Brain microvascular endothelial cell (primary cell): ENCODE data around the gene WDR20.
A peak's percentile ranks its signal among the peaks of the same experiment; 100 is the strongest.
"Not testable (repeated sequence)": the region's sequence is repeated elsewhere in the genome, so short reads cannot be mapped to it uniquely, and the experiment has no call there.

Experiments
- DNase-seq: peaks from one replicate; pipeline ENCODE4 v3.0.0-alpha.2; 2020
- H3K27ac ChIP-seq: fragments of 250-450 bp; sonication (Bioruptor Pico); 2 replicates; pipeline ENCODE4 v1.5.1; 2020; ENCODE audit warnings: mild to moderate bottlenecking, moderate library complexity
- H3K27me3 ChIP-seq: fragments of 250-450 bp; sonication (Bioruptor Pico); replicated peaks from 2 replicates; pipeline ENCODE4 v1.5.1; 2020; ENCODE audit warnings: mild to moderate bottlenecking
- H3K36me3 ChIP-seq: fragments of 250-450 bp; sonication (Bioruptor Pico); replicated peaks from 2 replicates; pipeline ENCODE4 v1.5.1; 2020; ENCODE audit warnings: mild to moderate bottlenecking
- H3K4me3 ChIP-seq: 2 replicates; pipeline ENCODE4 v1.5.1; 2011; ENCODE audit warnings: low read depth, mild to moderate bottlenecking, control low read depth, low read length, moderate library complexity
- in situ Hi-C: cut with HindIII; loops from 2 replicates; pipeline ENCODE4 v1.10.0; 2017; ENCODE audit warnings: low sequenced_read_pairs, low pct_ligation_motif_present
- TF ChIP-seq, protein P1 (sequence below): IDR thresholded peaks from 2 replicates; pipeline ENCODE4 v1.5.1; 2011; ENCODE audit warnings: low read depth, mild to moderate bottlenecking, moderate library complexity, low read length, control low read depth, inconsistent platforms; ENCODE audit errors: missing control alignments

Gene WDR20

GRCh38 chr14:102239231-102239630, 99.5 kb downstream of the WDR20 start:
- TF ChIP-seq, protein P1, sequence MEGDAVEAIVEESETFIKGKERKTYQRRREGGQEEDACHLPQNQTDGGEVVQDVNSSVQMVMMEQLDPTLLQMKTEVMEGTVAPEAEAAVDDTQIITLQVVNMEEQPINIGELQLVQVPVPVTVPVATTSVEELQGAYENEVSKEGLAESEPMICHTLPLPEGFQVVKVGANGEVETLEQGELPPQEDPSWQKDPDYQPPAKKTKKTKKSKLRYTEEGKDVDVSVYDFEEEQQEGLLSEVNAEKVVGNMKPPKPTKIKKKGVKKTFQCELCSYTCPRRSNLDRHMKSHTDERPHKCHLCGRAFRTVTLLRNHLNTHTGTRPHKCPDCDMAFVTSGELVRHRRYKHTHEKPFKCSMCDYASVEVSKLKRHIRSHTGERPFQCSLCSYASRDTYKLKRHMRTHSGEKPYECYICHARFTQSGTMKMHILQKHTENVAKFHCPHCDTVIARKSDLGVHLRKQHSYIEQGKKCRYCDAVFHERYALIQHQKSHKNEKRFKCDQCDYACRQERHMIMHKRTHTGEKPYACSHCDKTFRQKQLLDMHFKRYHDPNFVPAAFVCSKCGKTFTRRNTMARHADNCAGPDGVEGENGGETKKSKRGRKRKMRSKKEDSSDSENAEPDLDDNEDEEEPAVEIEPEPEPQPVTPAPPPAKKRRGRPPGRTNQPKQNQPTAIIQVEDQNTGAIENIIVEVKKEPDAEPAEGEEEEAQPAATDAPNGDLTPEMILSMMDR = no peak
- no peak for DNase-seq
- Histone ChIP-seq H3K36me3 (no peaks in the 10 kb centered on the region), H3K4me3 (no peak overlapping the region), H3K27ac (no peak overlapping the region), H3K27me3 (no peaks in the 10 kb centered on the region)
- in situ Hi-C loops = loop anchor here (10.0 kb wide), 1 partner anchor 76 kb away; the partner anchor contains the start of gene ZNF839

- H3K36me3 ChIP-seq, H3K4me3 ChIP-seq, H3K27ac ChIP-seq, in situ Hi-C loops, H3K27me3 ChIP-seq: not testable (repeated sequence)
- DNase-seq = peak; percentile 55
Measured at GRCh38 chr14:102240481-102240880, 100.8 kb downstream of the WDR20 start.

GRCh38 chr14:102241147-102241546, 101.5 kb downstream of the WDR20 start:
- no peak overlapping the region for H3K27ac ChIP-seq

DNA sequence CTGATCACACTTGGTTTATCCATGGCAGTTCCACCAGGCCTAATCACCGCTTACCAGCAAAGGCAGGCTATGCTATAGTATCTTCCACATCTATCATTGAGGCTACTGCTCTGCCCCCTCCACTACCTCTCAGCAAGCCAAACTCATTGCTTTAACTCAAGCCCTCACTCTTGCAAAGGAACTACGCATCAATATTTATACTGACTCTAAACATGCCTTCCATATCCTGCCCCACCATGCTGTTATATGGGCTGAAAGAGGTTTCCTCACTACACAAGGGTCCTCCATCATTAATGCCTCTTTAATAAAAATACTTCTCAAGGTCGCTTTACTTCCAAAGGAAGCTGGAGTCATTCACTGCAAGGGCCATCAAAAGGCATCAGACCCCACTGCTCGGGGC, 104.1 kb downstream of the WDR20 start:
- H3K27ac ChIP-seq, H3K36me3 ChIP-seq, in situ Hi-C loops, H3K4me3 ChIP-seq, DNase-seq, H3K27me3 ChIP-seq: not testable (repeated sequence)

More at GRCh38 chr14:102241147-102241546, 101.5 kb downstream of the WDR20 start:
- in situ Hi-C loops = no loop called here
- Histone ChIP-seq H3K36me3 (no peaks in the 10 kb centered on the region), H3K27me3 (no peaks in the 10 kb centered on the region), H3K4me3 (no peak overlapping the region)
- TF ChIP-seq, protein P1 = no peak
- no peak for DNase-seq

- TF ChIP-seq, protein P1 = no peak
- H3K36me3 ChIP-seq = peaks cover 2% of the 10 kb centered on the region
- no peaks in the 10 kb centered on the region for H3K27me3 ChIP-seq
- no peak overlapping the region for H3K4me3 ChIP-seq
- no peak overlapping the region for H3K27ac ChIP-seq
- in situ Hi-C loops = no loop called here
- no peak for DNase-seq
Measured at GRCh38 chr14:102246071-102246470, 106.4 kb downstream of the WDR20 start.

- Histone ChIP-seq H3K27me3 (no peaks in the 10 kb centered on the region), H3K4me3 (no peak overlapping the region), H3K27ac (no peak overlapping the region), H3K36me3 (peaks cover 2% of the 10 kb centered on the region)
- TF ChIP-seq, protein P1 = no peak
- no peak for DNase-seq
- in situ Hi-C loops = no loop called here
Measured at GRCh38 chr14:102248121-102248520, 108.4 kb downstream of the WDR20 start.

- no peaks in the 10 kb centered on the region for H3K27me3 ChIP-seq
- H3K27ac ChIP-seq = peak overlapping the region; percentile 81
- H3K4me3 ChIP-seq = no peak overlapping the region
- TF ChIP-seq, protein P1 = peak; percentile 5
- in situ Hi-C loops = no loop called here
- H3K36me3 ChIP-seq = peaks cover 2% of the 10 kb centered on the region
- peak; percentile 88 for DNase-seq
Measured at GRCh38 chr14:102249041-102249440, 109.3 kb downstream of the WDR20 start.
